ENCODE measurements around the gene ATG9A. TPM values are rescaled to one million over a fixed set of nuclear protein-coding genes. Genes with fewer than 3 reads are reported as not detected.

The ATG9A gene
- total and polyA plus RNA-seq, 2 of the 8 experiments (the other 6 are each of a cell fraction or from before 2014, with no cell fraction given): 43.6 to 66.8 TPM

GRCh38 chr2:219186754-219187456 lies 42.5 kb downstream of the ATG9A start:
- CTCF ChIA-PET (ENCODE audit: partially characterized antibody): no interaction called here
- POLR2A ChIA-PET (ENCODE audit: partially characterized antibody): no interaction called here
- H3K14ac ChIP-seq (ENCODE audit: insufficient read length): no peak overlapping the region
- no peak for FAIRE-seq
- no peak overlapping the region for H4K91ac ChIP-seq (replicated peaks; ENCODE audit: insufficient read length, low read length)
- peaks cover 4 to 21% (median 10%) of the 10 kb centered on the region in 4 experiments; a peak in 6 of 8 replicates for H3K36me3 ChIP-seq (ENCODE audit: control insufficient read depth in 2 of 4, insufficient read depth in 4 of 4, low read length in 3 of 4)
- no peak overlapping the region for H3K27ac ChIP-seq (ENCODE audit: low read depth, low read length)
- H3K79me1 ChIP-seq (ENCODE audit: low read depth, low read length): no peaks in the 10 kb centered on the region
- no peak overlapping the region for H4K8ac ChIP-seq (ENCODE audit: extremely low read depth, insufficient read depth, low read length)
- no peak overlapping the region for H3K4me2 ChIP-seq (ENCODE audit: insufficient read depth in 1 of 2, low read depth in 2 of 2, low read length in 2 of 2)
- no peaks in the 10 kb centered on the region for H3K79me2 ChIP-seq (ENCODE audit: control insufficient read depth in 1 of 2, insufficient read depth in 2 of 2, low read length in 2 of 2)
- H2AFZ ChIP-seq (ENCODE audit: low read length): no peak overlapping the region
- no peak overlapping the region for H3K23ac ChIP-seq (ENCODE audit: insufficient read length)
- H3K4me3 ChIP-seq (ENCODE audit: extremely low read depth in 1 of 4, insufficient read depth in 2 of 4, low read depth in 3 of 4, low read length in 4 of 4): no peak overlapping the region
- WGBS, 2 experiments (ENCODE audit: extremely low coverage in 1 of 2, insufficient coverage in 1 of 2, insufficient read length in 1 of 2, insufficient replicate concordance in 2 of 2, low coverage in 1 of 2, low lambda C conversion rate in 2 of 2, missing lambda C conversion rate in 1 of 2): 88% methylated on average over 6 of the region's 7 CpGs; no CpG with 5 or more reads in 1 of the 2 experiments
- H3K18ac ChIP-seq (ENCODE audit: extremely low read depth, low read length): no peak overlapping the region
- H4K20me1 ChIP-seq (replicated peaks in 1 of 2; ENCODE audit: control insufficient read depth in 1 of 2, insufficient read depth in 2 of 2, low read length in 2 of 2): peaks cover 0 to 2% of the 10 kb centered on the region in 2 experiments
- no peak overlapping the region for H4K5ac ChIP-seq (ENCODE audit: insufficient read length, low read depth, low read length)
- H2BK12ac ChIP-seq (ENCODE audit: low read depth, low read length): no peak overlapping the region
- H3K23me2 ChIP-seq (ENCODE audit: low read depth, low read length): no peaks in the 10 kb centered on the region
- H2BK15ac ChIP-seq (ENCODE audit: low read length): no peak overlapping the region
- H2AK5ac ChIP-seq (ENCODE audit: low read depth, low read length): no peak overlapping the region
- H3K9me3 ChIP-seq (ENCODE audit: insufficient read depth in 2 of 2, low read depth in 1 of 2, low read length in 1 of 2): no peaks in the 10 kb centered on the region
- H2BK5ac ChIP-seq (ENCODE audit: low read depth, low read length): no peak overlapping the region
- no peak overlapping the region for H2BK20ac ChIP-seq (ENCODE audit: low read length)
- no peak for DNase-seq (ENCODE audit: low read depth in 1 of 2, low spot score in 2 of 2)
- no peak overlapping the region for H2BK120ac ChIP-seq (replicated peaks; ENCODE audit: low read depth, low read length)
- no peaks in the 10 kb centered on the region for H3K4me1 ChIP-seq (replicated peaks in 1 of 4; ENCODE audit: control insufficient read depth in 3 of 4, insufficient read depth in 4 of 4, low read length in 3 of 4)
- H3K4ac ChIP-seq (replicated peaks; ENCODE audit: insufficient read length, low read depth, low read length): no peak overlapping the region
- H3K56ac ChIP-seq (replicated peaks; ENCODE audit: insufficient read length, low read depth, low read length): no peak overlapping the region
- H3K27me3 ChIP-seq (replicated peaks in 1 of 4; ENCODE audit: control insufficient read depth in 3 of 4, extremely low read depth in 1 of 4, insufficient read depth in 3 of 4, low read length in 3 of 4): no peaks in the 10 kb centered on the region
- no peak overlapping the region for H3K9ac ChIP-seq (replicated peaks in 1 of 4; ENCODE audit: extremely low read depth in 1 of 4, low read depth in 3 of 4, low read length in 3 of 4)
- TF ChIP-seq TAF1 (IDR thresholded peaks at IDR 0.05; ENCODE audit: low read depth, low read length): no peak
- TF ChIP-seq SP4 (IDR thresholded peaks at IDR 0.05; ENCODE audit: low read length): no peak
- no peak for TF ChIP-seq RAD21 (IDR thresholded peaks at IDR 0.05 in 1 of 2, conservative IDR thresholded peaks at IDR 0.05 in 1 of 2; ENCODE audit: low read depth in 2 of 2, low read length in 2 of 2)
- TF ChIP-seq CBX5 (IDR thresholded peaks at IDR 0.05; ENCODE audit: low read depth, low read length): no peak
- no peak for TF ChIP-seq TCF12 (IDR thresholded peaks at IDR 0.05; ENCODE audit: low read depth, low read length)
- no peak for TF ChIP-seq POLR2AphosphoS5 (IDR thresholded peaks at IDR 0.05; ENCODE audit: low read depth, low read length)
- TF ChIP-seq EP300 (IDR thresholded peaks at IDR 0.05; ENCODE audit: borderline replicate concordance in 1 of 2, low read depth in 2 of 2, low read length in 2 of 2): no peak
- no peak for TF ChIP-seq YY1 (IDR thresholded peaks at IDR 0.05; ENCODE audit: low read depth, low read length)
- TF ChIP-seq USF2 (IDR thresholded peaks at IDR 0.05; ENCODE audit: low read length): no peak
- TF ChIP-seq EGR1 (IDR thresholded peaks at IDR 0.05; ENCODE audit: borderline replicate concordance, low read depth, low read length): no peak
- no peak for TF ChIP-seq POU5F1 (IDR thresholded peaks at IDR 0.05; ENCODE audit: low read depth, low read length)
- no peak for TF ChIP-seq KDM5A (IDR thresholded peaks at IDR 0.05; ENCODE audit: low read length)
- no peak for TF ChIP-seq SP1 (IDR thresholded peaks at IDR 0.05; ENCODE audit: low read depth, low read length)
